GM19025 (cell line): ENCODE data around the gene KLHL11.
"Not testable (repeated sequence)": the region's sequence is repeated elsewhere in the genome, so short reads cannot be mapped to it uniquely, and the experiment has no call there.

Experiments used
- ATAC-seq: cut with Tn5 transposase; IDR thresholded peaks from one replicate; pipeline ENCODE4 v1.9.1; 2021; ENCODE audit warnings: mild to moderate bottlenecking, low read depth, moderate library complexity; ENCODE audit not compliant: unreplicated experiment

KLHL11 gene

DNA sequence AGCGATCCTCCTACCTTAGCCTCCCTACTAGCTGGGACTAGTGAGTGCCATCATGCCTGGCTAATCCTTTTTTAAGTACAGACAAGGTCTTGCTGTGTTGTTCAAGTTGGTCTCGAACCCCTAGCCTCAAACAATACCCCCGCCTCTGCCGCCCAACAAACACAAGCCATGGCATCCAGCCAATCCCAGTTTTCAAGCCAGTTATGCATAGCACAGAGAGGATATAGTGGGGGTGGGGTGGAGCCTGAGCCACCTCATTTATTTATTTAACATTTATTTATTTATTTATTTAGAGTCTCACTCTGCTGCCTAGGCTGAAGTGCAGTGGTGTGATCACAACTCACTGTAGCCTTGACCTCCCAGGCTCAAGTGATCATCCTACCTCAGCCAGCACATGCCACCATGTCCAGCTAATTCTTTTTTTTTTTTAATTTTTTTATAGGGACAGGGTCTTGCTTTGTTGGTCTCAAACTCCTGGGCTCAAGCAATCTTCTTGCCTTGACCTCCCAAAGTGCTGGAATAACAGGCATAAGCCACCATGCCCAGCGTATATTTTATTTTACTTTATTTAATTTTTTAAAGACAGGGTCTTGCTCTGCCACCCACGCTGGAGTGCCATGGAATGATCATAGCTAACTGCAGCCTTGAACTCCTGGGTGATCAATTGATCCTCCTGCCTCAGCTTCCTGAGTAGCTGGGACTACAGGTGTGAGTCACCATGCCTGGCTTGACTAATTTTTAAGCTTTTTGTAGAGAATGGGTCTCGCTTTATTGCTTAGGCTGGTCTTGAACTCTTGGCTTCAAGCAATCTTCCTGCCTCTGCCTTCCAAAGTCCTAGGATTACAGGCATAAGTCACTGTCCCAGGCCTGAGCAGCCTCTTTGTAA, 26.2 kb upstream of the KLHL11 start:
- no peak for ATAC-seq

DNA sequence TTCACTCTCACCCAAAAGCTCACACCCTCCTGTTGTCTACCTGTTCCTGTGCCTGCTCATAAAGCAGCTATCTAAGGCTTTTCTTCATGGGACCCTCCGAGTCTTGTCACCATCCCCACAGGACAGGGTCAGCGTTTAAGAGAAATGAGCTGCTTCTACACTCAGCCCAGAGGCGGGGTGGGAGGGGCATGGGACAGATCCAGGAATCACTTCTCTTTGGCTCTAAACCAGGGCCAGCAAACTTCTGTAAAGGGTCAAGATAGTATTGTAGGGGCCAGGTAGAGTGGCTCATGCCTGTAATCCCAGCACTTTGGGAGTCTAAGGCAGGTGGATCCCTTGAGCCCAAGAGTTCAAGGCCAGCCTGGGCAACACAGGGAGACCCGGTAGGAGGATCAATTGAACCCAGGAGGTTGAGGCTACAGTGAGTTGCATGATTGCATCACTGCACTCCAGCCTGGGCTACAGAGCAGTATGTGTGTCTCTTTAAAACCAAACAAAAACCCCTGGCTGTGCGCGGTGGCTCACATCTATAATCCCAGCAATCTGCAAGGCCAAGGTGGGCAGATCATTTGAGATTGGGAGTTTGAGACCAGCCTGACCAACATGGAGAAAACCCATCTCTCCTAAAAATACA, 23.2 kb upstream of the KLHL11 start:
- no peak for ATAC-seq

DNA sequence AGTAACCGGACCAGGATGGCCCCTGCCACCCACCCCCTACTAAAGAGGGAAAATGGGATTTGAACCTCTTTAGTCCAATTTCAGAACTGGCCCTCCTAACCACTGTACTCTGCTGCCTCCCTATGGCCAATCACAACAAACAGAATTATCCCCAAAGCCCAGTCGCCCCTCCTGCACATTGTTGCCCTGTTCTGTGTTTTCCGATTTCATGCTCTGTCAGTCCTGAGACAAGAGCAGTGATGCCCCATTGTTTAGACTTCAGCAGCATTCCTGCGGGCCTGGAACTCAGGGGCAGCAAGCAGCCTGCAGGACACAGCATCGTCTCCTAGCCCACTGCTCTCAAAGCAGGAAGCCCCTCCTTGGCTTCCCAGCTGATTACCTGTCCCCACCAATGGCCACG, 20.5 kb upstream of the KLHL11 start:
- ATAC-seq: no peak

DNA sequence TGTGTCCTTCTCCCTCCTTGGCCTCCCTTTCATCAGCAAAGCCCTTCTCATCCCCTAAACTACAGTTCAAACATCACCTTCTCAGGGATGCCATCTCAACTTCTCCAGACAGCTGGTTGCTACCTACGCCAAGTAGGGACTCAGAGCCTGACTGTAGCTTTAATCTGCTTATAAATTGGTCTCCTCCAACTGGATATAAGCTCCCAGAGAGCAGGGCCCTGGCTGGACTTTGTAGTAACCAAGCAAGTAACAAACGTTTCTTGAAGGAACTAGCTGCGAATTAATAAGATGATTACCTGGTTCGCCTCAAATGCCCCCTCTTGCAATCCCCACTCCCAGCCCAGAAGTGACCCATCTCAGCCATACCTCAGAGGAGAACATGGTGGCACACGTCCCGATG, 17.5 kb upstream of the KLHL11 start:
- no peak for ATAC-seq

DNA sequence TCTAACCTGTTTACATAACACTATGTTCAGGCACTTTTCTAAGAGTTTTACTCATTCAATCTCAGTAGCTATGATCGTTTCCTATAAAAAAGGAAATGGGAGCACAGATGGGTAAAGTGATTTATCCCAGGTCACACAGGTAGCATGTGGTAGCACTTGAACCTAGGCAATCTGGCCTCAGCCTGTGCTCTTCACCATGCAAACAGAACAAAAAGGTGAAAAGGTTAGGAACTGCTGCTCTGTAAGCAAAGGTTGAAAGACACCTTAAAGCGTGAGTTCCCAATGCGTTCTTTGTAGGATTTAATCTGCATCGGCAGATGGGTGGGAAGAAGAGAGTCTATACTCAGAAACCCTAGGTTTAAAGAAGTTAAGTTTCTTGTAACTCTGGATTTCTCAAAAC, 14.9 kb upstream of the KLHL11 start:
- ATAC-seq: no peak

DNA sequence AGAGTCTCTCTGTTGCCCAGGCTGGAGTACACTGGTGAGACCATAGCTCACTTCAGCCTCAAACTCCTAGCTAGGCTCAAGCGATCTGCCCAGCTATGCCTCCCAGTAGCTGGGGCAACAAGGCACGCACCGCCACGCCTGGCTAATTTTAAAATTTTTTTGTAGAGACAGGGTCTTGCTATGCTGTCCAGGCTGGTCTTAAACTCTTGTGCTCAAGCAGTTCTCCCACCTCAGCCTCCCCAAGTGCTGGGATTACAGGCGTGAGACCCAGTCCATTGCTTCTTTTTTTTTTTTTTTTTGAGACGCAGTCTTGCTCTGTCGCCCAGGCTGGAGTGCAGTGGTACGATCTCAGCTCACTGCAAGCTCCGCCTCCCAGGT, 9.1 kb upstream of the KLHL11 start:
- ATAC-seq: not testable (repeated sequence)

DNA sequence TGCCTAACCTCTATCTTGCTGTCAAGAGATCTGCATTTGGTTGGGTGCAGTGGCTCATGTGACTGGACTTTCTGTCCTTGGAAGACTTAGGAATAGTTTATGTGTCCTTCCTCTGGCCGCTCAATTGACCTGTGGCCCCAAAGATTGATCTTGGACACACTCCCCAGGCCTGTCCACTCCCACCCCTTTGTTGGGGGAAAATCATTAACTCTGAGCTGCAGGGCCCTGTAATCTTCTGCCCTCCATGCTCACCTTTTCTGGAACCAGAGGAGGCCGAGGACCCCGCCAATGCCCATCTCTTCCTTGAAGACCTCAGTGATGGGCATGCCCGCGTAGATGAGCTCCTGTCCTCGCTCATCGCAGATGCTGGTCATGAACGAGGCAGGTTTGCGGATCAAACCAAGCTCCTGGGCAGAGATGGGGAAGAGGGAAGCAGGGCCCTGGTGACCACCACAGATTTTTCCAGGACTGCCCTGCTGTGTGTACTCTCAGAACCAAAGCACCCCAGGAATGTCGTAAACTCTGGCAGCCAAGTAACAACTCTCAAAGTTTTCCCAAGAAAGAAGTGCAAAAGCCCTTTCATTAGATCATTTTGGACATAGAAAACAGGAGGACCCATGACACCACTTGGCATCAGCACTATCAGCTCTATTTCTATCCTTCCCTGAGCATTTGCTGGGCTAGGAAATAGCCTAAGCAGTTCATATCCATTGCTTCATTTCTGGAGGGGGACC, 8.5 kb upstream of the KLHL11 start:
- ATAC-seq: no peak

DNA sequence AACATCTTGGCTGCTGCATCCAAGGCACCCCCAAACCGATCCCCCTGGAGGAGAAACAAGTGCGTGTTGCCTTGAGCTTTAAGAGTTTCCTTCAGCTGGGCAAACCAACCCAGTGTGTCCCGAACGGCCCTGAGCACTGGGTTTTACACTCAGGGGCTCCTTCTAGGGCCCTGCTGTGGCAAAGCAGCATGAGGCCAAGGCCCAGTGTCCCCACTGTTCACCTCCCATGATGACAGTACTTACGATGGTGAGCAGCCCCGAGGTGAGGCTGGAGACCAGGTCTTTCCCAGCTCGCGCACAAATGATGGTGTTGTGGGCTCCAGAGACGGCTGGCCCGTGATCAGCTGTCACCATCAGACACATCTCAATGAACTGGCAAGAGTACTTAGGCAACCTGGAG, 6.6 kb upstream of the KLHL11 start:
- no peak for ATAC-seq

DNA sequence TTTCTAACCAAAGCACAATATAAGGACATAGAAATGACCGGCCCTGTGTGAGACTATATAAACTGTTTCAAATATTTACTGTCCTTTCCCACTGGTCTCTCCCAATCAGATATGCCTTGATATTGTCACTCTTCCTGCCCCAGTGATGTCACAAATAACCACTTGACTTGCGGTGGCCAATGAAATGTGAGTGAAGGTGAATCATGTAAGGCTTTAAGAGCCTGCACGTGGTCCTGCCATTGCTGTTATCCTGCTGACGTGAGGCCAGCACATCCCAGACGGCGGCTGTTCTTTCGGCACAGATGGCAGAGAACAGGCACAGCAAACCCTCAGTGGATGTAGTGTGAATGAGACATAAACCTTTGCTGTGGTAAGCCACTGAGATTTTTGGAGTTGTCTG, 5.4 kb upstream of the KLHL11 start:
- ATAC-seq: no peak

DNA sequence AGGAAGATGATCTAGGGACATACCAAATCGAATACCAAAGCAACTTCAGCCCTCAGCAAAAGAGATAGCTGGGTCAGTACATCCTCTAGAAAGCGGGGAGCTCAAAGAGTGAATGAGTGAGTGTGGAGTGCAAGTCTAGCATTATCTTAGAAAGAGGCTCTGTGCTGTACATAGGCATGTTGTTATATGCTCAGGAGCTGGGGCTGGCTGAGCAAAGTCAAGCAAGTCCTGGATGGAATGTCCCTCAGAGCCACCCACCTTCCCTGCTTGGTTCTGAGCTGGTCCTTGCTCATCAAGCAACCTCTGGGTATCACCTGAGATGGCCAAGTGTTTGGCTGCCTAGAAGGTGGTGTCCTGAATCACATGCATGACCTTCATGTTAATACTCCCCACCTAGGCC, 4.9 kb upstream of the KLHL11 start:
- no peak for ATAC-seq

DNA sequence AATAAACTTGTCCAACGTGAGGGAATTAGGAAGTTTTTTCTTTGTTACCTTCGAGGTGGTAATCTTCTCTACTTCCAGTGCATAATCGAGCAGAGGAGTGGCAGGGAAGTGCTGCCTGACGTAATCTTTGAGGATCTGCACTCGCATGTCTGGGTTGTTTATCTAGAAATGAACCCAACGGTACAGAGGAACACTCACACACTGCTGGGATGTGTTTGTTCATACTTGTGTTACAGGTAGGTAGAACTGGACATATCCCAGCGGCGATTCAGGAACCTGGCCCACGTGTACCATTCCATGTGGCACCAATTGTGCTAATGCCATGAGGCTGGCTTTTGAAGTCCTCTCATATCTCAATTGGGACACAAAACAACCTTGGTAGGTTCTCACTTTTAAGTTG, 4.2 kb upstream of the KLHL11 start:
- no peak for ATAC-seq

DNA sequence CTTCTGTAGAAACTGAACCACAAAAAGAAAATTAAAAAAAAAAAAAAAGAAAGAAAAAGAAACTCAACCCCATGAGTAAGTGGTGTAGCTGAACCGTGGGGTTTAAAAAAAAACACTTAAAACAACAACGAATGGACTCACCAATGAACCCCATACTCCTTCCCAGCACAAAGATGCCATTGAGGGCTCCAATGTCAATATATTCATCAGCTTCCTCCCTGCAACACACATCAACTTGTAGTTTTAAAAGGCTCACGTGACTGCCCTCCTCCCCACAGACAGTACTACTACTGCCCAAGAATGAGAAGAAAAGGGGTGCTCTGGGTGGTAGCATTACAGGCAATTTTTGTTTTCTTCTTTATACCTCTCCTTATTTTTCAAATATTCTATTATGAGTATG, 3.3 kb upstream of the KLHL11 start:
- no peak for ATAC-seq

DNA sequence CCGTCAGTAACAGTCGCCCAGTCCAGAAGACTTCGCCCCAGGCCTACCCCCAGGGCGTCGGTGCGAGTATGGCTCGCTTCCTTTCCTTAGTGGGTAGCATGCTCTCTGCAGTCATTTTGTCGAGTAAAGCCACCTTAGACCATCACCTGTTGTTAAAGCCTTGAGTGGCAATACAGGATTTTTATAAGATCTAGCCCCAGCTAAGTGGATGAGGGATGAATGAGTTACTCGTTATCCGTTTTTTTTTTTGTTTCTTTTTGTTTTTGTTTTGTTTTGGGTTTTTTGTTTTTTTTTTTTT, 322 bp upstream of the KLHL11 start:
- ATAC-seq: no peak

DNA sequence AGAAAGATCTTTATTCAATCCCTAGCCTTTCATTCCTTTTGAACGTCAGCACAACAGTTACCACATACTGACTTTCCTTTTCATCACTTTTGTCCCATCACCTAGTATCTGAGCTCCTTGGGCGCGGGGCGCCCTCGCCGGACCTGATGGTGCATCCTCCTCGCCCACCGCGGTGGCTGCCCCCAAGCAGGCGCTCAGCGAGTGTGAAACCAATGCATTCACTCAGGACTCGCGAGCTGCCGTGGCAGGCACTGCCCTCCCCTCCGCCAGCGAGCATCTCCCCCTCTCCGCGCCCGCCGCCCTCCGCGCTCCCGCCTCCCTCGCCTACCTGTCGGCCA, 756 bp downstream of the KLHL11 start:
- ATAC-seq: no peak

DNA sequence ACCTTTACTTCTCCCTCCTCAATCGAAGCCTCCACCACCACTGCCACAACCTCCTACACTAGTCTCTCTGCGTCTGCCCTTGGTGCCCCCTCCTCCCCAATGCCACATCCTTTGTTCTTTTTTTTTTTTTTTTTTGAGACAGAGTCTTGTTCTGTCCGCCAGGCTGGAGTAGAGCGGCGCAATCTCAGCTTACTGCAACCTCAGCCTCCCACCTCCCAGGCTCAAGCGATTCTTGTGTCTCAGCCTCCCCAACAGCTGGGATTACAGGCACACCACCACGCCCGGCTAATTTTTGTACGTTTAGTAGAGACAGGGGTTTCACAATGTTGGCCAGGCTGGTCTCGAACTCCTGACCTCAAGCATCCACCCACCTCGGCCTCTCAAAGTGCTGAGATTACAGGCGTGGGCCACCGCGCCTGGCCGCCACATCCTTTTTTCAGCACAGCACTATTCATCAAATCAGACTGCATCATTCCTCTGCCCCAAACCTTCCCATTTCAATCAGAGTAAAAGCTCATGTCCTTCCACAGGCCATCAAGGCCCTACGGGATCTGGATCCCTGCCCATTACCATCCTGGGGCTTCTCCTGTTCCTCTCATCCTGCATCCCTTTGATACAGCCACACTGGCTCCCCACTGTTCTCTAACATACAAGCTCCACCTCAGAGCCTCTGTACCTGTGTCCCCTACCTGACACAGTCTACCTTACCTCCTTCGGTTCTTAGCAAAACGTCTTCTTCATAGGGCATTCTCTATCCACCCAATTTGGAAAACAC, 2.0 kb downstream of the KLHL11 start:
- no peak for ATAC-seq

DNA sequence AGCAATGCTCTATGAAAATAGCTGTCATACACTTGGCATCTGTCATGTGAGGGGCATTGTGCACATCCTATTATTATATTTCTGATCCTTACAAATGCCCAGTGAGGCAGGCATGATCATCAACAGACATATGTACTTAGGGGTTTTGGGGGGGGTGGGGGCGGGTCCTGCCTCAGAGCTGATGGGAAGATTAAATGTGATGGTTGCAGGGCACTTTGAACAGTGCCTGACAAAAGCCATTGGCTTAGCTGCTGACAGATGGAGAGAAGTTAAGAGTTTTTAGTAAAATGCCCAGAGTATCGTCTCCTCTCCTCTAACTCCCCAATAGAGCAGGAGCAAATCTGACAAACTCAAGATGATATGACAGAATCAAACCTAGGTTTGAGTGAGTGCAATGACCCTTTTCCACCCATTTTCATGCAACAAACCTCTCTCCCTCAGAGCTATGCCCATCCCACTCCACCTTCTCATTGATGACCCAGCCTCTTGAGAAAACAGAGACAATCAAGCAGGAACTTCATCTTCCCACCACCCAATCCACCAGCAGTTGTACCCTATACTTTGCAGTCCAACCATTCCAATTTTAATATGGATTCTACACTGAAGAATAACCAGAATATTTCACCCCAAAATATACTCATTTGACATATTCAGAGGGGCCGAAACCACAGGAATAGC, 4.8 kb downstream of the KLHL11 start:
- no peak for ATAC-seq

DNA sequence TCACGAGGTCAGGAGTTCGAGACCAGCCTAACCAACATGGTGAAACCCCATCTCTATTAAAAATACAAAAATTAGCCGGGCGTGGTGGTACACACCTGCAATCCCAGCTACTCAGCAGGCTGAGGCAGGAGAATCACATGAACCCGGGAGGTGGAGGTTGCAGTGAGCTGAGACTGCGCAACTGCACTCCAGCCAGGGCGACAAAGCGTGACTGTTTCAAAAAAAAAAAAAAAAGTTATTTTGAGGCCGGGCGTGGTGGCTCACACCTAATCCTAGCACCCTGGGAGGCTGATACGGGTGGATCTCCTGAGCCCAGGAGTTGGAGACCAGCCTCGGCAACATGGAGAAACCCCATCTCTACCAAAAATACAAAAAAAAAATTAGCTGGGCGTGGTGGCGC, 13.8 kb downstream of the KLHL11 start:
- not testable (repeated sequence) for ATAC-seq

DNA sequence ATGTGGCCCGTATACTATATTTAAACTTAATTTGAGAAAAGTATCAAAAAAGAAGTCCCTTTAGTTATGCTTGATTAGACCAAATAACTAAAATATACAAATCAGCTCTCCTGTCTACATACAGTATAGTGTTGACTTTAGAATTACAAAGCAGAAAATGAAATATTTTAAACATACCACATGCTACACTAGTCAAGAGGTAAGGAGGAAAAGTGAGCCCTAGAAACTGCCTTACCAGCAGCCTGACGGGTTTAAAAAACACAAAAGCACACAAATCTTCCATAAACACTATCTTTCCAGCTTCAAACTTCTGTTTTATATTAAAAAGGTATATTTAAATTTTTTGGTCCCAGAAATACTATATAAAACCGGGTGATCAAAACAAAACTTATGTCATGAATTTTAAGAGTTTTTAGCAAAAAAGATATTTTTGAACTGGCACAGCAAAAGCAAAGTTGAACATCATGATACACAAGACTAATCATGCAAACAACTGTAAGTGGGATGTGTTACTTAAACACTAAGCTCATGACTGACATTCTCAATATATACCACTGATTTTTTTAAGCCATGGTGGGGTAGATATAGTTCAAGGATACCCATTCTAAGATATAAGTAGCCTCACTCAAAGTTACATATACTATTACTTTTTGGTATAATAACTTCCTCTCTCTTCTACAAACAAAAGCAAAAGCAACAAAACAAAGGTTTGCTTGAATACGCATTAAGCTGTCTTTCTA, 15.8 kb downstream of the KLHL11 start:
- ATAC-seq: no peak

DNA sequence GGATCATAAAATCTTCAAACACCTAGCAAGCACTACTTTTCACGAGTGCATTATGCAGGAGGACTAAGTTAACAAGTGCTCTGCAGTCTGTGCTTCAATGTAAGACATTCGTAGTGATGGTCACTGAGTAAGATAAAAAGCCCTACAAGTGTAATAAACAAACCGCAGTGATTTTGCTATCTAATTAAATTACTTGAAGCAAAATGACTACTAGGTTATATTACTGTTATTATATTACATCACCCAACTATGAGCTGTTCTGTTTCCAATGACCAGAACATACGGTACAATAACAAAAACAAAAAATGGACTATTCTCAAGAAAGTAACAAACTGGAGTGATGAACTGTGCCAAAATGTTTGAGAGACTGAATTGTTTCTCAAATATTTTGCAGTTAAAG, 16.4 kb downstream of the KLHL11 start:
- ATAC-seq: no peak

DNA sequence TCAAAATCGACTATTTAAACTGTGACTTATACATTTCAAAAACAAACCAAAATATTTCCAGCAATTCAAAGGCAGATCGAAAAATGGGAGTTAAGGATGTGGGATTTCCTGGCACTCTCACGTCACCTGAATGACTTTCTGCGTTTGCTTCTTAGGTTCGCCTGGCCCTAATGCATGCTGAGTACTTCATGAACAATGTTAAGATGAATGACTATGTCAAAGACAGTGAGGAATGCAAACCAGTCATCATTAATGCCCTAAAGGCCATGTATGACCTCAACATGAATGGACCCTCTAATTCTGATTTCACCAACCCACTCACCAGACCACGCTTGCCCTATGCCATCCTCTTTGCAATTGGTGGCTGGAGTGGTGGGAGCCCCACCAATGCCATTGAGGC, 20.3 kb downstream of the KLHL11 start:
- ATAC-seq: no peak
